PC-3 (cell line): Measurements from ENCODE around the gene DUSP6. TPM values are rescaled to one million over a fixed set of nuclear protein-coding genes. Genes with fewer than 3 reads are reported as not detected.

Source experiments
- ATAC-seq: fragments of 200-7000 bp; cut with Tn5 transposase; 2 replicates; pipeline ENCODE4 v1.9.1; 2020; ENCODE audit warnings: mild to moderate bottlenecking, moderate library complexity
- BruUV-seq: library from RNA; stranded (reverse); fragments of 400-500 nt; replicated peaks from 2 replicates; lab custom pipeline; 2021; lab: Mats Ljungman, UMichigan
- CTCF ChIA-PET: fragments of 300-600 bp; sonication (Branson Sonifier 250); formaldehyde crosslinking; loops from one replicate; lab custom pipeline; 2022; ENCODE audit warnings: antibody characterized with exemption; lab: Charles Lee
- POLR2A ChIA-PET: fragments of 300-600 bp; sonication (Branson Sonifier 250); formaldehyde crosslinking; loops from one replicate; lab custom pipeline; 2022; ENCODE audit warnings: antibody characterized with exemption; ENCODE audit not compliant: unreplicated experiment; lab: Charles Lee
- DNase-seq: peaks from one replicate; pipeline ENCODE4 v3.0.0-alpha.2; 2015
- H2AFZ ChIP-seq: fragments of 300-600 bp; sonication (generic); 2 replicates; pipeline ENCODE4 v1.6.0; 2016; ENCODE audit warnings: antibody characterized with exemption, low read length
- H3F3A ChIP-seq: fragments of 300-600 bp; sonication (generic); one replicate; pipeline ENCODE4 v1.6.0; 2017; ENCODE audit warnings: antibody characterized with exemption, low read length, control low read depth, mild to moderate bottlenecking; ENCODE audit not compliant: unreplicated experiment
- H3K27ac ChIP-seq: fragments of 300-600 bp; sonication (generic); 2 replicates; pipeline ENCODE4 v1.5.1; 2016; ENCODE audit warnings: mild to moderate bottlenecking, low read length
- H3K27me3 ChIP-seq: fragments of 300-600 bp; sonication (generic); 2 replicates; pipeline ENCODE4 v1.6.1; 2016; ENCODE audit warnings: low read length, mixed read lengths
- H3K36me3 ChIP-seq: fragments of 300-600 bp; sonication (generic); 2 replicates; pipeline ENCODE4 v1.6.1; 2016; ENCODE audit warnings: low read depth, mixed run types, low read length, mixed read lengths
- H3K4me1 ChIP-seq: fragments of 300-600 bp; sonication (generic); 2 replicates; pipeline ENCODE4 v1.5.1; 2016; ENCODE audit warnings: low read length; ENCODE audit not compliant: insufficient read depth
- H3K4me2 ChIP-seq: fragments of 300-600 bp; sonication (generic); 2 replicates; pipeline ENCODE4 v1.6.0; 2016; ENCODE audit warnings: low read length
- H3K4me3 ChIP-seq: fragments of 300-600 bp; sonication (generic); 2 replicates; pipeline ENCODE4 v1.5.1; 2016; ENCODE audit warnings: mild to moderate bottlenecking, low read length, mixed read lengths
- H3K79me2 ChIP-seq: fragments of 300-600 bp; sonication (generic); 2 replicates; pipeline ENCODE4 v1.6.1; 2017; ENCODE audit warnings: low read length, mixed read lengths
- H3K9ac ChIP-seq: fragments of 300-600 bp; sonication (generic); 2 replicates; pipeline ENCODE4 v1.6.0; 2016; ENCODE audit warnings: mild to moderate bottlenecking, low read length
- H3K9me2 ChIP-seq: fragments of 300-600 bp; sonication (generic); replicated peaks from 2 replicates; pipeline ENCODE4 v1.6.1; 2016; ENCODE audit warnings: mixed run types, low read length, mixed read lengths
- H3K9me3 ChIP-seq: fragments of 300-600 bp; sonication (generic); 2 replicates; pipeline ENCODE4 v1.6.1; 2016; ENCODE audit warnings: low read length, mixed read lengths
- H4K20me1 ChIP-seq: fragments of 300-600 bp; sonication (generic); 2 replicates; pipeline ENCODE4 v1.6.1; 2016; ENCODE audit warnings: low read length, mixed read lengths
- CTCF ChIP-seq: fragments of 300-600 bp; sonication (generic); conservative IDR thresholded peaks from 2 replicates; pipeline ENCODE4 v1.5.1; 2017; ENCODE audit warnings: antibody characterized with exemption, low read depth, mild to moderate bottlenecking, low read length
- EZH2 ChIP-seq: fragments of 300-600 bp; sonication (generic); IDR thresholded peaks from one replicate; pipeline ENCODE4 v1.6.1; 2017; ENCODE audit warnings: antibody characterized with exemption, mild to moderate bottlenecking, low read length; ENCODE audit not compliant: unreplicated experiment
- EZH2phosphoT487 ChIP-seq: fragments of 300-600 bp; sonication (generic); IDR thresholded peaks from 2 replicates; pipeline ENCODE4 v1.6.1; 2018; ENCODE audit warnings: mild to moderate bottlenecking, antibody characterized with exemption, low read length, borderline replicate concordance
- intact Hi-C: fragments of 100-400 bp; cut with micrococcal nuclease; formaldehyde crosslinking; loops from 2 replicates; pipeline ENCODE4 v1.9.0; 2023
- total RNA-seq: library from RNA; depleted of rRNA; stranded (reverse); fragments of >200 nt; gene quantifications from 2 replicates; pipeline ENCODE4 v1.2.3, GENCODE V29; 2014

The DUSP6 gene
- total RNA-seq, 1 experiment from 2014 or later: 244 TPM

- ChIA-PET CTCF (interaction anchor here (0.6 kb wide), 1 partner anchor 353 kb away, joined by 4 read pairs; no protein-coding TSS in a partner anchor), POLR2A (no interaction called here)
- TF ChIP-seq CTCF (no peak), EZH2 (no peak), EZH2phosphoT487 (no peak)
- Histone ChIP-seq H4K20me1 (no peaks in the 10 kb centered on the region), H3K9me2 (no peaks in the 10 kb centered on the region), H3K27me3 (no peaks in the 10 kb centered on the region), H3F3A (peaks cover 7% of the 10 kb centered on the region), H3K9ac (peak overlapping the region; percentile 56), H3K4me2 (peak overlapping the region; percentile 55), H3K36me3 (no peaks in the 10 kb centered on the region), H3K4me1 (peaks cover 69% of the 10 kb centered on the region), H3K4me3 (peak overlapping the region; percentile 2; the same call in 1 of the 2 replicates), H3K79me2 (no peaks in the 10 kb centered on the region), H2AFZ (peak overlapping the region; percentile 15), H3K9me3 (no peaks in the 10 kb centered on the region), H3K27ac (peak overlapping the region; percentile 92)
- ATAC-seq: peak; percentile 33
- TSS peak; percentile 70 for BruUV-seq
- intact Hi-C loops: loop anchor here (5.0 kb wide), 2 partner anchors 47 to 152 kb away; partner anchors contain the start of gene GALNT4
- no peak for DNase-seq
Observed at GRCh38 chr12:89370421-89370831, 18.1 kb upstream of the DUSP6 start.

- peaks cover 7% of the 10 kb centered on the region for H3F3A ChIP-seq
- H2AFZ ChIP-seq: no peak overlapping the region
- POLR2A ChIA-PET: no interaction called here
- H3K79me2 ChIP-seq: no peaks in the 10 kb centered on the region
- no peaks in the 10 kb centered on the region for H3K27me3 ChIP-seq
- intact Hi-C loops: no loop called here
- BruUV-seq: no TSS peak
- no peak for TF ChIP-seq EZH2phosphoT487
- no peak for TF ChIP-seq CTCF
- TF ChIP-seq EZH2: no peak
- ATAC-seq: no peak
- no peaks in the 10 kb centered on the region for H3K9me2 ChIP-seq
- no peak overlapping the region for H3K4me2 ChIP-seq
- DNase-seq: no peak
- peak overlapping the region; percentile 92 for H3K27ac ChIP-seq
- H3K4me1 ChIP-seq: peaks cover 57% of the 10 kb centered on the region
- no peaks in the 10 kb centered on the region for H3K9me3 ChIP-seq
- H3K9ac ChIP-seq: no peak overlapping the region; the same call in 1 of the 2 replicates
- no peaks in the 10 kb centered on the region for H4K20me1 ChIP-seq
- CTCF ChIA-PET: no interaction called here
- no peaks in the 10 kb centered on the region for H3K36me3 ChIP-seq
- H3K4me3 ChIP-seq: no peak overlapping the region
Observed at GRCh38 chr12:89369166-89369565, 16.9 kb upstream of the DUSP6 start.

GRCh38 chr12:89368391-89368790, 16.1 kb upstream of the DUSP6 start:
- Histone ChIP-seq H3K4me1 (peaks cover 50% of the 10 kb centered on the region), H3K27me3 (no peaks in the 10 kb centered on the region), H3K9me2 (no peaks in the 10 kb centered on the region), H3K9ac (no peak overlapping the region), H4K20me1 (no peaks in the 10 kb centered on the region), H3K4me3 (no peak overlapping the region), H2AFZ (no peak overlapping the region), H3K4me2 (no peak overlapping the region), H3K36me3 (no peaks in the 10 kb centered on the region), H3F3A (peaks cover 7% of the 10 kb centered on the region), H3K79me2 (no peaks in the 10 kb centered on the region), H3K9me3 (no peaks in the 10 kb centered on the region), H3K27ac (no peak overlapping the region)
- intact Hi-C loops: no loop called here
- CTCF ChIA-PET: no interaction called here
- no TSS peak for BruUV-seq
- ATAC-seq: no peak
- POLR2A ChIA-PET: no interaction called here
- DNase-seq: no peak
- no peak for TF ChIP-seq EZH2
- no peak for TF ChIP-seq CTCF
